ENCODE data around the gene CDC42BPB. TPM values are rescaled to one million over a fixed set of nuclear protein-coding genes. Genes with fewer than 3 reads are reported as not detected.

CDC42BPB gene
- total RNA-seq, 1 donor from 2014 or later: 147 TPM

DNA sequence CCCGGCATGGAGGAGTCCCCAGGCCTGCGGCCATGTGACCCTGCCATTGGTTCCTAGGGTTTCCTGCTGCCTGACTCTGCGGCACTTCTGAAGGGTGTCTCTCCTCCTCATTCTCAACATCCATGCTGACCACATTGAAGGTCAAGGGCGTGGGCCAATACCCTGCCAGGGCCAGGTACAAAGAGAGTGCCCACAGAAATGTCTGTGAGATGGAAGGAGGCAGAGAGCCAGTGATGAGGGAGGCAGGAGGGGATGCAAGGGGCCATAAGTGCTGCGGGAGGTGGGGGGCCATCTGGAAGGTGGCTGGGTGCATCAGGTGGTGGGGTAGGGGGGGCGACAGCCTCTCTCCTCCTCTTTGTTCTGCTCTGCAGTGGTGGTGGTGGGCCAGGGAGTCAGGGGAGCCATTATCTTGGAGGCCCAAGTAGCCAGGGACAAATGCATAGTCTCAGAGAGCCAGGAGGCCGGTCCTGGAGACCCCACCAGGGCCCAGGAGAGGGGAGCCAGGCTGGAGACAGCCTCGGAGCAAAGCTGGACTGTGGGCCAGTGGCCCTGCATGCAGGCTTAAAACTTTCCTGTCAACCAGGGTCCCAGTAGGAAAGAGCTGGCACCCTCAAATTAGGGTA lies 13.0 kb upstream of the CDC42BPB start:
- TF ChIP-seq, protein P1, sequence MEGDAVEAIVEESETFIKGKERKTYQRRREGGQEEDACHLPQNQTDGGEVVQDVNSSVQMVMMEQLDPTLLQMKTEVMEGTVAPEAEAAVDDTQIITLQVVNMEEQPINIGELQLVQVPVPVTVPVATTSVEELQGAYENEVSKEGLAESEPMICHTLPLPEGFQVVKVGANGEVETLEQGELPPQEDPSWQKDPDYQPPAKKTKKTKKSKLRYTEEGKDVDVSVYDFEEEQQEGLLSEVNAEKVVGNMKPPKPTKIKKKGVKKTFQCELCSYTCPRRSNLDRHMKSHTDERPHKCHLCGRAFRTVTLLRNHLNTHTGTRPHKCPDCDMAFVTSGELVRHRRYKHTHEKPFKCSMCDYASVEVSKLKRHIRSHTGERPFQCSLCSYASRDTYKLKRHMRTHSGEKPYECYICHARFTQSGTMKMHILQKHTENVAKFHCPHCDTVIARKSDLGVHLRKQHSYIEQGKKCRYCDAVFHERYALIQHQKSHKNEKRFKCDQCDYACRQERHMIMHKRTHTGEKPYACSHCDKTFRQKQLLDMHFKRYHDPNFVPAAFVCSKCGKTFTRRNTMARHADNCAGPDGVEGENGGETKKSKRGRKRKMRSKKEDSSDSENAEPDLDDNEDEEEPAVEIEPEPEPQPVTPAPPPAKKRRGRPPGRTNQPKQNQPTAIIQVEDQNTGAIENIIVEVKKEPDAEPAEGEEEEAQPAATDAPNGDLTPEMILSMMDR (IDR thresholded peaks at IDR 0.05; ENCODE audit: insufficient read depth, low read length, poor library complexity, severe bottlenecking): no peak
- Histone ChIP-seq H3K36me3 (ENCODE audit: control insufficient read depth, insufficient read depth, low read length) (no peaks in the 10 kb centered on the region), H3K27me3 (ENCODE audit: control insufficient read depth, insufficient read depth, low read length) (no peaks in the 10 kb centered on the region), H3K4me3 (ENCODE audit: low read depth, low read length) (no peak overlapping the region)
- DNase-seq (ENCODE audit: low read depth): no peak

GRCh38 chr14:103068351-103069073 lies 11.2 kb upstream of the CDC42BPB start:
- Histone ChIP-seq H3K27me3 (ENCODE audit: control insufficient read depth, insufficient read depth, low read length) (no peaks in the 10 kb centered on the region), H3K4me3 (ENCODE audit: low read depth, low read length) (no peak overlapping the region), H3K36me3 (ENCODE audit: control insufficient read depth, insufficient read depth, low read length) (no peaks in the 10 kb centered on the region)
- TF ChIP-seq, protein P1 (IDR thresholded peaks at IDR 0.05; ENCODE audit: insufficient read depth, low read length, poor library complexity, severe bottlenecking): no peak
- DNase-seq (ENCODE audit: low read depth): no peak

GRCh38 chr14:103067231-103067954 lies 10.0 kb upstream of the CDC42BPB start:
- H3K27me3 ChIP-seq (ENCODE audit: control insufficient read depth, insufficient read depth, low read length): no peaks in the 10 kb centered on the region
- H3K36me3 ChIP-seq (ENCODE audit: control insufficient read depth, insufficient read depth, low read length): no peaks in the 10 kb centered on the region
- TF ChIP-seq, protein P1 (IDR thresholded peaks at IDR 0.05; ENCODE audit: insufficient read depth, low read length, poor library complexity, severe bottlenecking): no peak
- peak; percentile 71 for DNase-seq (ENCODE audit: low read depth)
- no peak overlapping the region for H3K4me3 ChIP-seq (ENCODE audit: low read depth, low read length)

- H3K27me3 ChIP-seq (ENCODE audit: control insufficient read depth, insufficient read depth, low read length): no peaks in the 10 kb centered on the region
- TF ChIP-seq, protein P1 (IDR thresholded peaks at IDR 0.05; ENCODE audit: insufficient read depth, low read length, poor library complexity, severe bottlenecking): no peak
- no peak for DNase-seq (ENCODE audit: low read depth)
These were observed 9.1 kb upstream of the CDC42BPB start for GRCh38 chr14:103066399-103066798.

DNA sequence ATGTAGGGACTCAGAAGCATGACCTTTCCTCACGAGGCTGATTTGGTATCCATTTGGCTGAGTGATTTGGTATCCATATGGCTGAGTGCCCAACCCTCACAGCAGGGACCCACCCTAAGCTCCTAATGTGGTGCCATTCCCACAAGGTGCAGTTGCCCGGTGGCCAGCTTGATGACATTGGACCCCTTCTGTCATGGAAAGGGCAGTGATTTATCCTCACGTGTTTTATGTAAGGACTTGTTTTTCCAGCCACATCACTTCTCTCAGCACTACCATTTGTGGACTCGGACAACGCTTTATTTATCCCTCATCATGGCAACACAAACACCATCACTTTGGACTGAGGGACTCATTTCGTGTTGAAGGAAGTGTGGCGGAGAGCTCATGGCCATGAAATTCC lies 8.5 kb upstream of the CDC42BPB start:
- Histone ChIP-seq H3K4me3 (ENCODE audit: low read depth, low read length) (no peak overlapping the region), H3K36me3 (ENCODE audit: control insufficient read depth, insufficient read depth, low read length) (no peaks in the 10 kb centered on the region), H3K27me3 (ENCODE audit: control insufficient read depth, insufficient read depth, low read length) (no peaks in the 10 kb centered on the region)
- no peak for DNase-seq (ENCODE audit: low read depth)
- TF ChIP-seq, protein P1 (IDR thresholded peaks at IDR 0.05; ENCODE audit: insufficient read depth, low read length, poor library complexity, severe bottlenecking): no peak

More at GRCh38 chr14:103066399-103066798, 9.1 kb upstream of the CDC42BPB start:
- Histone ChIP-seq H3K4me3 (ENCODE audit: low read depth, low read length) (no peak overlapping the region), H3K36me3 (ENCODE audit: control insufficient read depth, insufficient read depth, low read length) (no peaks in the 10 kb centered on the region)
